Uterus (tissue), 2 donors: Measurements from ENCODE around the gene DAP3.
"Not testable (repeated sequence)": the region's sequence is repeated elsewhere in the genome, so short reads cannot be mapped to it uniquely, and the experiment has no call there.

ENCODE experiments used
- POLR2A ChIP-seq, 2 donors: fragments of 450-650 bp; IDR thresholded peaks; one replicate each; pipeline ENCODE4 v1.6.1; 2016; ENCODE audit warnings: antibody characterized with exemption in 2 of 2, mild to moderate bottlenecking in 1 of 2, moderate library complexity in 1 of 2
- TF ChIP-seq, protein P1 (sequence below), 4 experiments: fragments of 200-600 bp in 2 of 4; fragments of 450-650 bp in 2 of 4; sonication (generic) in 2 of 4; IDR thresholded peaks; one replicate each; pipeline ENCODE4 v1.5.1; 2016 to 2019; ENCODE audit warnings: antibody characterized with exemption in 4 of 4, mild to moderate bottlenecking in 2 of 4, moderate library complexity in 1 of 4

DNA sequence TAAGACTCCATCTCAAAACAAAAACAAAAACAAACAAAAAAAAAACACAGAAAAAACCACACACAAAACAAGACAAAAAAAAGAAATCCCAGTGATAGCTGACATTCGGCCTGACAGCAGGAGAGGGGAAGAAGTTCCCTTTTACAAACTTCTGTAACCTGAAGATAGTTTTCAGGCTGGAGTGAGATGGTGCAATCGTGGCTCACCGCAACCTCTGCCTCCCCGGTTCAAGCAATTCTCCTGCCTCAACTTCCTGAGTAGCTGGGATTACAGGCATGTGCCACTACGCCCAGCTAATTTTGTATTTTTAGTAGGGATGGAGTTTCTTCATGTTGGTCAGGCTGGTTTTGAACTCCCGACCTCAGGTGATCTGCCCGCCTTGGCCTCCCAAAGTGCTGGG lies 75.1 kb downstream of the DAP3 start:
- TF ChIP-seq, protein P1, sequence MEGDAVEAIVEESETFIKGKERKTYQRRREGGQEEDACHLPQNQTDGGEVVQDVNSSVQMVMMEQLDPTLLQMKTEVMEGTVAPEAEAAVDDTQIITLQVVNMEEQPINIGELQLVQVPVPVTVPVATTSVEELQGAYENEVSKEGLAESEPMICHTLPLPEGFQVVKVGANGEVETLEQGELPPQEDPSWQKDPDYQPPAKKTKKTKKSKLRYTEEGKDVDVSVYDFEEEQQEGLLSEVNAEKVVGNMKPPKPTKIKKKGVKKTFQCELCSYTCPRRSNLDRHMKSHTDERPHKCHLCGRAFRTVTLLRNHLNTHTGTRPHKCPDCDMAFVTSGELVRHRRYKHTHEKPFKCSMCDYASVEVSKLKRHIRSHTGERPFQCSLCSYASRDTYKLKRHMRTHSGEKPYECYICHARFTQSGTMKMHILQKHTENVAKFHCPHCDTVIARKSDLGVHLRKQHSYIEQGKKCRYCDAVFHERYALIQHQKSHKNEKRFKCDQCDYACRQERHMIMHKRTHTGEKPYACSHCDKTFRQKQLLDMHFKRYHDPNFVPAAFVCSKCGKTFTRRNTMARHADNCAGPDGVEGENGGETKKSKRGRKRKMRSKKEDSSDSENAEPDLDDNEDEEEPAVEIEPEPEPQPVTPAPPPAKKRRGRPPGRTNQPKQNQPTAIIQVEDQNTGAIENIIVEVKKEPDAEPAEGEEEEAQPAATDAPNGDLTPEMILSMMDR (IDR thresholded peaks at IDR 0.05), result not testable (repeated sequence)
- TF ChIP-seq POLR2A (IDR thresholded peaks at IDR 0.05), result not testable (repeated sequence)
